RPMI7951 (cell line): ENCODE measurements around the gene FBP2. TPM values are rescaled to one million over a fixed set of nuclear protein-coding genes. Genes with fewer than 3 reads are reported as not detected.
A peak's percentile ranks its signal among the peaks of the same experiment; 100 is the strongest.
"Not testable (repeated sequence)": the region's sequence is repeated elsewhere in the genome, so short reads cannot be mapped to it uniquely, and the experiment has no call there.

ENCODE experiments used
- DNase-seq: peaks from one replicate; pipeline ENCODE4 v3.0.0-alpha.2; 2012; ENCODE audit warnings: low read depth
- total RNA-seq: library from RNA; depleted of rRNA; stranded (reverse); fragments of >200 nt; shearing (Covaris generic); gene quantifications from 2 replicates; pipeline ENCODE4 v1.2.3, GENCODE V29; 2014

Gene FBP2
- total RNA-seq, 1 experiment from 2014 or later, result not detected

DNA sequence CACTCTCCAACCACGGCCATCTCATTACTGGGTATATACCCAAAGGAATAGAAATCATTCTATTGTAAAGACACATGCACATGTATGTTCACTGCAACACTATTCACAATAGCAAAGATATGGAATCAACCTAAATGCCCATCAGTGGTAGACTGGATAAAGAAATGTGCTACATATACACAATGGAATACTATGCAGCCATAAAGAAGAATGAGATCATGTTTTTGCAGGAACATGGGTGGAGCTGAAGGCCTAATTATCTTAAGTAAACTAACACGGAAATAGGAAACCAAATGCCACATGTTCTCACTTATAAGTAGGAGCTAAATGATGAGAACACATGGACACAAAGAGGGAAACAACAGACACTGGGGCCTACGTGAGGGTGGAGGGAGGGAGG is 29.3 kb downstream of the FBP2 start:
- DNase-seq, result not testable (repeated sequence)

DNA sequence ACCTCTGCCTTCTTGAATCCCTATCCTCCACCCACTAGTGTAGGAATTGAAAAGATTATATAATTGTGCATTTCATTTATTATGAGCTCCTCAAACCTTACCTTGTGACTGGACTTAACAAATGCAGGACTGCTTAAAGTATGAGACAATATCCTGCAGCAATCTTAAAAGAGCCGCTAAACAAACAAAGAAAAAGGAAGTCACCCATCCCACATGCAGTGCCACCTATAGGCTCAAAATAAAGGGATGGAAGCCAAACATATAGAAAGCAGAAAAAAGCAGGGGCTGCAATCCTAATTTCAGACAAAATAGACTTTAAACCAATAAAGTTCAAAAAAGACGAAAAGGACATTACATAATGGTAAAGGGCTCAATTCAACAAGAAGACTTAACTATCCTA is 30.1 kb downstream of the FBP2 start:
- no peak for DNase-seq

DNA sequence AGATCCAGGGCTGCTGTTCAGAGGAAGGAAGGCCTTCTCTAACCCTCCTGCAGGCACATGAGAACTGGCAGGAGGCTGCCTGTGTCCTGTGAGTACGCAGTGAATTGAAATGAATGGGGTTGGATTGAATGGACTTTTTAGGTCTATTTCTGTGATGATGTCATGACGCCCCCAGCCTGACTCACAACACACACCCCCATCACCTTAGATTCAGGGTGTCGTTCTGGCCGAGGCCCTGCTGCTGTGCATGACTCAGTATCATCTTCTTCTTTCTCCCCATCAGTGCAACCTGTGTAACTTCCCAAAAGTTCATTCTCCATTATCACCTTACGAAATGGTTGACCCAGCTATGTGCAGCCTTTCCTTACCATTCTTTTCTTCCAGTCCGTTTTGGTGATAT is 33.4 kb downstream of the FBP2 start:
- DNase-seq, result no peak

DNA sequence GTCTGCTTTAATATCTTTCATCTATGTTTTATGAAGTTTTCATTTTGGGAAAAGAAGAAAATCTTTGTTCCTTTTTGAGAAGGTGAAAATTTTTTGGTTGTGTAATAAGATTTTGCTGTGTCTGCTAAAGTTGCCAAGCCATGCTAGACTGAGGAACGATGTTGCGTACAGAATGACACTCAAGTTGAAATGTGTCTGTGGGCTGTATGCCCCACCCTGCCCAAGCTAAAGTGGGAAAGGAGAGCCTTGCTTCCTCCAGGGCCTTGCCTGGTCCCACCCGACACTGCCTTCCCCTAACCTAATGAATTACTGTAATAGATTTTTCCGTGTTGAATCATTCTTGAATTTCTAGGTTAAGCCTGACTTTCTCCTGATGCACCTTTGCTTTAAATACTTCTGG is 36.2 kb downstream of the FBP2 start:
- DNase-seq, result no peak

DNA sequence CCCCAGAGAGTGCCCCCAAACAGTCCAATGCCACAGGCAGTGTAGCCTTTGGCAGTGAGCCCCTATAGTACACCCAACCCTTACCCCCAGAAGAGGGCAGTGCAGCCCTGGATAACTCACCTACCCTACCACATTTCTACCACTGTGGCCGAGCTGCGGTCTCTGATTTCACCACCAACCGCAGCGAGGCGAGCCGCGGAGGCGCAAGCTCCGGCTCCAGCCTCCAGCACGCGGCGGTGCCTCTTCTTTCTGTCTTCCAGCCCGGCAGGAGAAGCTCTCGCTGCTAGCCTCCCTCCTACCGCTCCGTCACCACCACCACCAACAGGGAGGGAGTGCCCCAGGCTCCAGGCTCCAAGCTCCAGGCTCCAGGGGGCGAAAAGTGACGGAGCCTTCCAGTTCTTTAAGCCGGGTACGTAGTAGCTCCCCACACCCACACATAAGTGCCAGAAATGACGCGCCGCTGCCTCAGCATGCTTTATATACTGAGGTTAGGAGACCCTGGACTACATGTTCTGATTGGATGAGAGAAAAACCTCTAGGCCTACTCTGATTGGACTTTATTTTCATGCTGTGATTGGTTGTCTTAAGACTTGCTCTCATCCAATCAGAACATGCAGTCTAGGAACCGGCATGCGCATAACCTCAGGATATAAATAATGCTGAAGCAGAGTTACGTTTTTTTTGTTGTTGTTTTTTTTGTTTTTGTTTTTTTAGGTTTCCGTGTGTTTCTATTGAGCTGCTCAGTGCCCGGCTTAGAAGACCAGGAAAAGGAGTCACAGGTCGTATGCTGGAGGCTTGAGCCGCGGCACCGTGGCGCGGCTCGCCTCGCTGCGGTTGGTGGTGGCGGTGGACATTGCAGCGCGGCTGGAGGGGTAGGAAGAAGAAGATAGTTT is 38.9 kb downstream of the FBP2 start, which contains the start of gene PCAT7:
PCAT7 (plus strand) TSS at position 645 of the 893 bp plus-strand sequence.
- DNase-seq, result peak; percentile 80

DNA sequence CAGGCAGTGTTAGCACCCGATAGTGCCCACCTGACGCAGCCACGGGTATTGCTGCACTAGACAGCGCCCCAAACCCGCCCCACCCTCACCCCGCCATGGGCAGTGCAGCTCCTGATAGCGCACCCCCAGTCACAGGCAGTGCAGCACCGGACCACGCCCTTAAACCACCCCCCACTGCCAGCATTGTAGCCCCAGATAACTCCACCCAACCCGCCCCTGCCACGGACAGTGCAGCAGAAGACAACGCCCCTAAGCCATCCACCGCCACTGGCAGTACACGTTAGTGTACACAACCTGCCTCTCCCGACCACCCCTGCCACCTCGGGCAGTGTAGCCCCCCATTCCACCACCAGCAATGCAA is 39.6 kb downstream of the FBP2 start:
- DNase-seq, result no peak

DNA sequence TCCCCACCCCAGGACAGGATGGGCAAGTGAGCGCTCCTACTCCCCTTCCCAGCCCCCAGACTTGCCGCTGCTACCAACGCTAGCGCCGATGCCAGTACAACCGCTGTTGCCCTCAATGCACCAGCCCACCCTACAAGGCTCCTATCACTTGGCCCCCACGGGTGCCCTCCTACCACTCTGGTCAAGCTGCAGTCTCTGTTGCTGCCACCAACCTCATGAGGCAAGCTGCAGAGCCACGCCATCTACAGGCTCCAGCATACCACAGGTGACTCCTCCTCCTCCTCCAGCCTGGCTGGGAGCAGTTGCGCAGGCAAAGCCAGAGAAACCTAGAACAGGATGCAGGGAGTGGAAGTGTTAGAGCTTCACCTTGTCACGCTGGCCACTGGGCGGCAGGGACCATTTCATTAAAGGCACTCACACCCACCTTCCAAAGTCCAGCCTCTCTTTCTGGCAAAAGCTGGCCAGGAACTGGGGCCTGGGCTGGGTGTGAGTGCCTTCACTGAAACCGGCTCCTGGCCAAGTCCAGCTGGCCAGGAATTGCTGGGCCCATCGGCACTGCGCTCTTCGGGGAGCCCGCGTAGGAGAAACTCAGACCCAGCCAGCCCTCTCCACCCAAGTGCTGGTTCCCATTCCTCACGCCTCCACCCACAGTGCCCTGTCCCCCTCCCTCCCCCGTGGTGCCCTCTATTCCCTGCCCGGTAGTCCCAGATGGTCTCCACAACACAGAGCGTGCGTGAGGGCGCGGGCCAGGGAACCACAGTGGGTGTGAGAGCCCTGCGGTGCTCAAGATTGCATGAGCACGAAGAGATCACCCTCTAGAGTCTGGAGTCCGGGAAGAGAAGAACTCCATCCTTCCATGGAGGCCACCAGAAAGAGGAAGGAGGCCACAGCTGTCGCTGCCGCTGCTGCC is 40.3 kb downstream of the FBP2 start:
- no peak for DNase-seq

DNA sequence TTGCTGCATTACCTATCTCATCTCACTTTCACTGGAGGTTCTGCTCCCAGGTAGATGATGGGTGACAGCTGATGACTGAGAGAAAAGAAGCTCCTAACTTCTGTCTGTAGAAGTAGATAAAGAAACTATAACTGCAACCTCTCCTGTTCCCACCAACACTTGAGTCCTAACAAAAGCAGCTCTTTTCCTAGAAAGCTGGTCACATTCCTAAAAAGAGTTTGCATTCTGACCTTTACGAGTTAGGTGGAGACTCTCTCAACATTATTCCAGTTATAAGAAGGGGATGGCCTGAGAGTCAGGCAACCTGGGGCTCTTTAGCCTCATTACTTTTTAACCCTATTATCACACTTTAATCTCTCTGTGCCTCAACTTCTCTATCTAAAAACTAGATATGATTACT is 47.7 kb downstream of the FBP2 start:
- no peak for DNase-seq

DNA sequence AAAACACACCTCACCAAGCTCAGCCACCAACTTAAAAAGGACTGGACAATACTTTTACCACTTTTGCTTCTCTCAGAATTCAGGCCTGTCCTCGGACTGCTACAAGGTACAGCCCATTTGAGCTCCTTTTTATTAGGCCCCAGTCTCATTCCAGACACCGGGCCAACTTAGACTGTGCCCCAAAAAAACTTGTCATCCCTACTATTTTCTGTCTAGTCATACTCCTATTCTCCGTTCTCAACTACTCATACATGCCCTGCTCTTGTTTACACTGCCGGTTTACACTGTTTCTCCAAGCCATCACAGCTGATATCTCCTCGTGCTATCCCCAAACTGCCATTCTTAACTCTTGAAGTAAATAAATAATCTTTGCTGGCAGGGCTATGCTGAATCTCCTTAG is 49.3 kb downstream of the FBP2 start:
- DNase-seq, result not testable (repeated sequence)

DNA sequence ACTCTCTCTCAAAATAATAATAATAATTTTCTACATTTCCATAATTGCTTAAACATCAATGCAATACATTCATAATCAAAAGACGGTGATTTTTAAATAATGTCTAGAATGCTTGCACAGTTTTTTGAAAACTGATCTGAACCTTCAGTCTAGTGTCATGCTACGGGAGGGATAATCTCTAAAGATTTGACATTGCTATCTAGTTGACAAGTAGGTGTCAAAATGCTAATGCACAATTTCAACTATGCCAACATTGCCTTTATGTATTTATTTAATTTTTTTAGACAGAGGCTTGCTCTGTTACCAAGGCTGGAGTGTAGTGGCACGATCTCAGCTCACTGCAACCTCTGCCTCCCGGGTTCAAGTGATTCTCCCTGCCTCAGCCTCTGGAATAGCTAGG is 54.7 kb downstream of the FBP2 start:
- DNase-seq, result no peak

DNA sequence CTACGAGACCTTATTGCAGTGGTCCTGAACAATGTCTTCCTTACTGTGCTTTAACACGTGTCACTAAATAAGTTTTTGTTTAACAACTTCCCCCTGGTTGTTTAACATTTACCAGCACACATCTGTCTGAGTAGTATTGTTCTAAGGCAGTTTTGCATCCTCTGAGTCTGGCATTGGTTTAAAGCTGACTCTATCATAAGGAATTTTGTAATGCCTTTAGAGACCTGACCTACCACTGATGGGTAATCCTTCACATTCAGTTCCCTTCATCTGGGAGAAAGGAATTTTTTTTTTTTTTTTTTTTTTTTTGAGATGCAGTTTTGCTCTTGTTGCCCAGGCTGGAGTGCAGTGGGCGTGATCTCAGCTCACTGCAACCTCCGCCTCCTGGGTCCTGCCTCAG is 58.7 kb downstream of the FBP2 start:
- no peak for DNase-seq

DNA sequence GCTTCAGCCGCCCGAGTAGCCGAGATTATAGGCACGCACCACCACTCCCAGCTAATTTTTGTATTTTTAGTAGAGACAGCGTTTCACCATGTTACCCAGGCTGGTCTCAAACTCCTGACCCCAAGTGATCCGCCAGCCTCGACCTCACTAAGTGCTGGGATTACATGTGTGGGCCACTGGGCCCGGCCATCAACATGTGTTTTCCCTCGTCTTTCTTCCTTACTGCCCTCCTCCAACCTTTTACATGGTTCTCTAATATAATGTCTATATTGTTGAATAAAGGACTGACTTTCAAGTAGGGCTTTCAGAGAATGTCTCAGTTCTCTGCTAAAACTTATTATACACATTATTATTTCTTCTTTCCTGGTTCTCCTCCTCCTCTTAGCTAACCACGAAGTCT is 60.0 kb downstream of the FBP2 start:
- DNase-seq, result no peak

DNA sequence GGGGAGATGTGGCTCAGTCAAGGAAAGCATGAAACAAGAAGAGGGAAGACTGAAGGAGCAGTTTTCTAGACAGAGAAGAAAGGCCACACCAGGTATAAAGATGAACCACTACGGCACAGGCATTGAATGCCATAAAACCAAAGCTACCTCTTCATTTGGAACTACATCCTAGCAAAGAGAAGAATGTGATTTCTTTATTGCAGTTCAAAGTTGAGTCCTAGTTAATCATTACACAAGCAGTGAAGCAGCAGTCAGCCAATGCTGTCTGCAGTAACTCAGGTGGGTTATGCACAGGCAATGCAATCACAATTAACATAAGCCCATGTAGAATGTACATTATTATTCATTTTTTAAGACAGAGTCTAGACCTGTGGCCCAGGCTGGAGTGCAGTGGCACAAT is 60.5 kb downstream of the FBP2 start:
- DNase-seq, result no peak

DNA sequence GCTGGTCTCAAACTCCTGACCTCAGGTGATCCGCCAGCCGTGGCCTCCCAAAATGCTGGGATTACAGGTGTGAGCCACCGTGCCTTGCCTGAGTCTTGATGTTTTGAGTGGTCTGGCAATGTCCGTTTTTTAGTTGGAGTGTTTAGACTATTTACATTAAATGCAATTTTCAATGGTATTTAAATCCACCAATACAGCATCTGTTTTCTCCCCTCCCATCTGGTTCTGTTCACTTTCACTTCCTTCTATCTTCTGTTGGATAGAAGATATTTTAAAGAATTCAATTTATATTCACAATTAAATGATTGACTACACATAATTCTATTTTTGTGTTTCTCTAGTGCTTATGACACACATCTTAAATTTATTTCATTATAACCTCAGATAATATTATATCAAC is 64.7 kb downstream of the FBP2 start:
- DNase-seq, result no peak

DNA sequence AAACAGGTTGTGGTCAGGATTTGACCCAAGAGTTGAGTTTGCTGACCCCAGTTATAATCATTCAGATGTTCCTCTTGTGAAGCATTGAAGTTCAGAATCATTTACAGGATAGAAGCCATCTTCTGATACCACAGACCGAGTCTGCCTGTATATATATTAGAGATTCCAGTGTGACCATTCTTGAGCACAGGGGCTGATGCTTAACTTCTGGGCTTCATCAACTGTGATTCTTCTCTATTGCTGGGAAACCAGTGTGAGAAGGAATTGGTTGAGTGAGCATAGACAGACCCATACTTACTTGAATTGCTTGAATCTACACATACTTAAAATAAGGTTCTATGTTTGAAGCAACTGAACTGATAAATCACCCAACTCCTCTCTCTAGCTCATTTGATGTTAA is 66.7 kb downstream of the FBP2 start:
- DNase-seq, result no peak

DNA sequence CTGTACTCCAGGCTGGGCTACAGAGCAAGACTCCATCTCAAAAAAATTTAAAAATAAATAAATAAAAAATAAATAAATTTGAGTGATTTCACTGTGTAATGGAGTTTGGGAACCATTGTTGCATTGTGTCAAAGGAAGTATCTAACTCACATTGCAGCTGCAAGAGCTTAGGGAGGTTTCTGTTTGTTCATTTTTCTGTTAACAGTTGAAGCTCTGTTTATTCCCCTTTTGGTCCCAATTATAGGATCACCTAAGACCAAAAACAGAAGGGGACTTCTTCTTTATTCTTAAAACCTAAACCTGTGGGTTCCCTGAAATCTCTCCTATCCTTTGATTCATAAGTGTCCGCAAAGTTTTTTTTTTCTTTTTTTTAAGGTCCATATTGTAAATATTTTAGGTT is 67.4 kb downstream of the FBP2 start:
- no peak for DNase-seq

DNA sequence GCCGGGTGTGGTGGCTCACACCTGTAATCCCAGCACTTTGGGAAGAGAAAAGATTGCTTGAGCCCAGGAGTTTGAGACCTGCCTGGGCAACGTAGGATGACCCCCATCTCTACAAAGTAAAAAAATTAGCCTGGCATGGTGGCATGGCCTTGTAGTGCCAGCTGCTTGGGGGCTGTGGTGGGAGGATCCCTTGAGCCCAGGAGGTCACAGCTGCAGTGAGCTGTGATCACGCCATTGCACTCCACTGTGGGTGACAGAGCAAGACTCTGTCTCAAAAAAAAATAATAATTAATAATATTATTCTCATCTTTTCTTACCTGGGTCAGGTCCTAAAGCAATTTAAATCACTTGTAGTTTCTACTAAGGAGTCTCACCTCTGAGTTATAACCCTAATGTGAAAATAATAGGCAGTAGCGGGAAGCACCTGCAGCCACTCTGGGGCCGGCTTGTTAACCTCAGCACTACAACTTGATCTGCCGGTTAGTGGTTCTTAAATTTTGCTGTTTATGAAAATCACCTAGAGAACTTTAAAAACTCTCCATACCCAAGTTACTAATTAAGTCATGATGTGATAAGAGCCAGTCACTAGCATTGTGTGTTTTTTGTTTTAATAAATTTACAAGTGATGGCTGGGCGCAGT is 68.1 kb downstream of the FBP2 start:
- DNase-seq, result no peak

DNA sequence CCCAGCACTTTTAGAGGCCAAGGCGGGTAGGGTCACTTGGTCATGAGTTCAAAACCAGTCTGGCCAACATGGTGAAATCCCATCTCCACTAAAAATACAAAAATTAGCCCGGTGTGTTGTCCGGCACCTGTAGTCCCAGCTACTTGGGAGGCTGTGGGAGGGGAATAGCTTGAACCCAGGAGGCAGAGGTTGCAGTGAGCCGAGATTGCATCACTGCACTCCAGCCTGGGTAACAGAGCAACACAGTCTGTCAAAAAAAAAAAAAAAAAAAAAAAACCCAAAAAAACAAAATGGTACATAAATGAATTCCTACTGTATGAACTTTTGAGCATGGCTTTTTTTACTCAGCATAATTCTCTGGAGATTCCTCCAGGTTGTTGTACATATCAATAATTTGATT is 76.4 kb downstream of the FBP2 start:
- DNase-seq, result no peak

DNA sequence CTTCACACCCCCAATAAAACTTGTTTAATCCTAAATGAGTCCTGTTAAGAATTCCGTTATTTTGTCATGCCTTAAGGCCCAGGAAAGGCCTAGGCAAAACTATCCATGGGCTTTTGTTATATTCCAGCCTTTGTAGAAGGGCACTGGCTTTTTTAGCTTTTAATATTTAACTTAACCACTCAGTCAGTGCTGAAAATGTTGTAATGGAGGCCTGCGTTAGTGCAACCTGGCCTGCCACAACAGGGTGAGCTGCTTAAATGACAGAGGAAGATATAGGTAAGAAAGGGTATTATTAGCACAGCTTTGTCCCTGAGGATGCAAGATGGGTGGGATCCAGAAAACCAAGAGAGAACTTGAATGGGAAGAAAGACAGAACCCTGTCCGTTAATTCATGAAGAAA is 78.9 kb downstream of the FBP2 start:
- DNase-seq, result no peak

DNA sequence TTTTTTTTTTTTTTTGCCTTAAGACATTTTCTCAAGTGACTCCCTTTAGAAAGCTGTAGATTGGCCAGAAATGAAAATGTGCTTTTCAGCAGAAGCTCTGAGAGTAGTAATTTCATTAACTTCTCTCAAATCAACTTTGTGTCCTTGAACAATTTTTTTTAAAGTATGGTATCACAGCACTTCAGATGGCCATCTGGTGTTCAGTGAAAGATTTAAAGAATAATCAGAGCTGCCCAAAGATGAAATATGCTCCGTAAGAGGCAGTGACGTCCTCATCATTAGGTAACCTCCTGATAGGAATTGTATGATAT is 81.7 kb downstream of the FBP2 start:
- DNase-seq, result no peak

DNA sequence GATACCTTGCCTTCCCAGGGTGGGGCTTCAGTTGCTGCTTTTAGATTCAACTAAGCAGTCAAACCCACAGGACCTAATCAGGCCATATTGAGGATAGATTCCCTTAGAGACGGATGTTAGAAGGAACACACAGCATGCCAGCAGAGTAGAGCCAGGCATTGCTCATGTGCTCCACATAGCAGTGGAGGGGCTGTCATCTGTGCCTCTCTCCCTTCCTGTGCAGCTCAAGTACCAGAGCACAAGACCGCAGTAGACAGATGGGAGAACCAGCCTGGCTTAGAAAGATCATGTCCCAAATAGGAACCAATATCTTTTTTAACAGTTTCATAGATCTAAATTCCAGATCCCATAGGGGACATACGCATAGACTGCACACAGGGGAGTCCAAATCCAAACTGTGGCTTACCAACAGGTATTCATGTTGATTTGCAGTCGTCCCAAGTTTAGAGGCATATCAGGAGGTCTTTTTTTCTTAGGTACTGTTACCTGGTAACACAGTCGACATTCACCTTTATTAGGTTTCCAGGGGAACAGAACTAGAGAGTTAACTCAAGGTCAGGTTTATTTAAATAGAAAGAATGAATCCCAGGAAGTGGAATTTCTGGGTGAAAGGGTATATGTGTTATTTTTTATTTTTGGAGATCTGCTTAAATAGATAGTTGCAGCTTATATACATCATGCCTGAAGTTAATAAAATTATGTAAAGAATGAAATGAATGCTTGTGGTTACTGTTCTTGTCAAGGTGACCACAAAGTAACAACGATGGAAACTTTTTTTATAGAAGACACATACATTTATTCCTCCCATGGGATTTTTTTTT is 82.3 kb downstream of the FBP2 start:
- no peak for DNase-seq
